Stimulated activated CD4-positive, alpha-beta T cell treated with anti-CD3 and anti-CD28 coated beads, TNF-alpha, amount 100 ng/mL, for 24 hours (primary cell): ENCODE measurements around the gene APOBEC3G.
"Not testable (repeated sequence)": the region's sequence is repeated elsewhere in the genome, so short reads cannot be mapped to it uniquely, and the experiment has no call there.

Source experiments
- DNase-seq, 3 experiments: peaks; one replicate each; pipeline ENCODE4 v3.0.0-alpha.2; 2020; ENCODE audit warnings: low read depth in 3 of 3

Gene APOBEC3G

DNA sequence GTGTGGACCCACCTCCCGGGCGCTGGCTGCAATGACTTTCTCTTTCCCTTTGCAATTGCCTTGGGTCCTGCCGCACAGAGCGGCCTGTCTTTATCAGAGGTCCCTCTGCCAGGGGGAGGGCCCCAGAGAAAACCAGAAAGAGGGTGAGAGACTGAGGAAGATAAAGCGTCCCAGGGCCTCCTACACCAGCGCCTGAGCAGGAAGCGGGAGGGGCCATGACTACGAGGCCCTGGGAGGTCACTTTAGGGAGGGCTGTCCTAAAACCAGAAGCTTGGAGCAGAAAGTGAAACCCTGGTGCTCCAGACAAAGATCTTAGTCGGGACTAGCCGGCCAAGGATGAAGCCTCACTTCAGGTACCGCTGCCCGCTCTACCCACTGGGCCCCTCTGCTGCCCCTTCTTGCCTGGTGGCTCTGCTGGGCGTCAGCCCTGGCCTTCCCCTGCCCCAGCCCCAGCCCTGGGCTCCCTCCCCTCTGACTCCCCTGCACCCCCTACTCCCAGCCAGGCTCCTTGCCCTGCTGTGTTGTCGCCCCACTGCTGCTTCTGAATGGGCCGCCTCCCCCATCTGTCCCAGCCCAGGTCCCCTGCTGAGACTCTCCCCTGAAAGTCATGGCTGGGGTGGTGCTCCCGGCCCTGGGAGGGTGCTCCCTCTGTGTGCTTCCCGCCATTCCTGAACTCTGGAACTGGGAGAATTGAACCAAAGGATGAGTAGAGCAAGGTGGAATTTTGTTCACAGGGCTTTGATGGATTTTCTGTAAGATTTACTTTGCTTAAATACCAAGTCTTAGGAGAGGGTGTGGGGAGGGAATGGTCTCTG is at the start of gene APOBEC3G:
Gene APOBEC3G, plus strand, starts transcription at position 250 of the 815 bp plus-strand sequence. Its CDS starts 87 bp downstream, at position 337.
- DNase-seq, result peak in 2 of 3 experiments; percentile 24 to 43

DNA sequence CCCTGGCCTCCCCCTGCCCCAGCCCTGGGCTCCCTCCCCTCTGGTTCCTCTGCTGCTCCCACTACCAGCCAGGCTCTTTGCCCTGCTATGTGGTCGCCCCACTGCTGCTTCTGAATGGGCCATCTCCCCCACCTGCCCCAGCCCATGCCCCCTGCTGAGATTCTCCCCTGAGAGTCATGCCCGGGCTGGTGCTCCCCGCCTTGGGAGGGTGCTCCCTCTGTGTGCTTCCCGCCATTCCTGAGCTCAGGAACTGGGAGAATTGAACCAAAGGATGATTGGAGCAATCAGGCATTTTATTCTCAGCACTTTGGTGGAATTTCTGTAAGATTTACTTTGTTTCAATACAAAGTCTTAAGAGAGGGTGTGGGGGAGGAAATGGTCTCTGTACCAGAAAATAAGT is 49.4 kb upstream of the APOBEC3G start:
- DNase-seq, result no peak

DNA sequence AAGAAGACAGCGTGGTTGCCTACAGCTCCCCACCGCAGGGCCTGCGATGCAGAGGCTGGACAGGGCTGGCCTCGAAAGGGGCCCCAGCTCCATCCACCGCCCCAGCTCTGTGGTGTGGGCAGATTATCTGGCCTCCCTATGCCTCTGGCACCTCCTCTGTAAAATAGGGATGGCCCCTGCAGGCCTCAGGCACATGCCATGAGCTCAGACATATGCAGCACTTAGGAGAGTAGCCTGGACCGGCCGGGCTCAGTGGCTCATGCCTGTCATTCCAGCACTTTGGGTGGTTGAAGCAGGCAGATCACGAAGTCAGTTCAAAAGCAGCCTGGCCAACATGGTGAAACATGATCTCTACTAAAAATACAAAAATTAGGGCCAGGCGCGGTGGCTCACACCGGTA is 48.8 kb upstream of the APOBEC3G start:
- DNase-seq, result no peak

- DNase-seq, result no peak
Observed at GRCh38 chr22:39029227-39029626, 47.8 kb upstream of the APOBEC3G start.

GRCh38 chr22:39030705-39031104 is 46.4 kb upstream of the APOBEC3G start:
- DNase-seq, result no peak

DNA sequence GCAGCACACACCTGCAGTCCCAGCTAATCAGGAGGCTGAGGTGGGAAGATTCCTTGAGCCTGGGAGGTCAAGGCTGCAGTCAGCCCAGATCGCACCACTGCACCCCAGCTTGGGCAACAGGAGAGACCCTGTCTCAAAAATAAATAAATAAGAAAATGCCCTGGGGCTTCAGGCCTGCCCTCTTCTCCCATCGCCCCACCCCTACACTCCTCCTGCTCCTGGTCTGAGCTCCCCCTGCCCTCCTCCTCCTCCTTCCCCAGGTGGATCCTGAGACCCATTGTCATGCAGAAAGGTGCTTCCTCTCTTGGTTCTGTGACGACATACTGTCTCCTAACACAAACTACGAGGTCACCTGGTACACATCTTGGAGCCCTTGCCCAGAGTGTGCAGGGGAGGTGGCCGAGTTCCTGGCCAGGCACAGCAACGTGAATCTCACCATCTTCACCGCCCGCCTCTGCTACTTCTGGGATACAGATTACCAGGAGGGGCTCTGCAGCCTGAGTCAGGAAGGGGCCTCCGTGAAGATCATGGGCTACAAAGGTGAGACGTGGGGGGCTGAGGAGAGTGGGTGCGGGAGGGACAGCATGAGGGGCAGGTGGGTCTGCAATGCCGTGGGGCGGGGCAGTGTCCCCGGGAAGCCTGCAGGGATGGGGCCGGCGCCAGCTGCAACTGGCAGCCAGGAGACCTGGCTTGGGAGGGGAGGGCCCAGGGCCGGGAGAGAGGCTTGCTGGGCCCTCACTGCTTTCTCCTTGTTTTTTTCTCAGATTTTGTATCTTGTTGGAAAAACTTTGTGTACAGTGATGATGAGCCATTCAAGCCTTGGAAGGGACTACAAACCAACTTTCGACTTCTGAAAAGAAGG is 45.4 kb upstream of the APOBEC3G start:
- DNase-seq, result not testable (repeated sequence)

GRCh38 chr22:39037071-39037470 is 40.0 kb upstream of the APOBEC3G start:
- not testable (repeated sequence) for DNase-seq

DNA sequence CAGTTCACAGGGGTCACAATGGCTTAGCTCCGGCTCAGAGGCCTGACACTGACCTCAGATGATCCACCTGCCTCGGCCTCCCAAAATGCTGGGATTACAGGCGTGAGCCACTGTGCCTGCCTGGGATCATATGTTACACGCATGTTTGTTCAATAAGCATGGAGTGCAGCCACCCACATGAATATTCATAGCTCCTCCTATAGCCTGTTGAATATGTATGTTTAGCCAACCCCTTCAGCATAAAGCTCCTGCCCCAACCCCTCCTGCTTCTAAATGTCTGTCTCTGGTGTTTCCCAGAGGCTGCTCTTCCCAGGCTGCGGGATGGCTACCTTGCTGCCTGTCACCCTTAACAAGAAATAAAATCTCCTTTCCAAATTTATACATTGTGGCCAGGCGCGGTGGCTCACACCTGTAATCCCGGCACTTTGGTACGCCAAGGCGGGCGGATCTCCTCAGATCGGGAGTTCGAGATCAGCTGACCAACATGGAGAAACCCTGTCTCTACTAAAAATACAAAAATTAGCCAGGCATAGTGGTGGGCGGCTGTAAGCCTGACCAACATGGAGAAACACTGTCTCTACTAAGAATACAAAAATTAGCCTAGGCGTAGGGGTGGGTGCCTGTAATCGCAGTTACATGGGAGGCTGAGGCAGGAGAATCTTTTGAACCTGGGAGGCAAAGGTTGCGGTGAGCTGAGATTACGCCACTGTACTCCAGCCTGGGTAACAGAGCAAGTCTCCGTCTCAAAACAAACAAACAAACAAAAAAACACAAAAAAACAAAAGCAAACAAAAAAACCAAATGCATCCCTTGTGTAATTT is 37.6 kb upstream of the APOBEC3G start:
- DNase-seq, result no peak

GRCh38 chr22:39040155-39040537 is 36.9 kb upstream of the APOBEC3G start:
- not testable (repeated sequence) for DNase-seq

GRCh38 chr22:39040538-39041296 is 36.4 kb upstream of the APOBEC3G start, which contains the start of gene APOBEC3F:
Gene APOBEC3F, plus strand, starts transcription at chr22:39040864. Its CDS starts 97 bp downstream, at chr22:39040961.
- peak; percentile 33 to 64 (median 47) for DNase-seq

DNA sequence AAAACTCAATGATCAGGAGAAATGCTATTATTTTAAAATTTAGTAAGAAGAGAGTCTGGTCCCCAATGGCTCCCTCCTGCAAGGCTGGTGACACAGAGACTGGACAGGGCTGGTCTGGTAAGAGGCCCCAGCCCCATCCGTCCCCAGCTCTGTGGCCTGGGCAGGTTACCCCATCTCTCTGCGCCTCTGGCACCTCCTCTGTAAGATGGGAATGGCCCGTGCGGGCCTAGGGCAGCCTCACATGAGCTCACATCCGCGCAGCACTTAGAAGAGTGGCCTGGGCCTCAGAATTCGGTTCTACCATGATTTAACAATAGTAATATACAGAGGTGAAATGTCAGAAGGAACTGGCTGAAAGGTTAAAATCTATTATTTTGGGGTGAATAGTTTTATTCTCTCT is 35.2 kb upstream of the APOBEC3G start:
- no peak for DNase-seq

GRCh38 chr22:39043063-39043462 is 34.0 kb upstream of the APOBEC3G start:
- DNase-seq, result not testable (repeated sequence)

DNA sequence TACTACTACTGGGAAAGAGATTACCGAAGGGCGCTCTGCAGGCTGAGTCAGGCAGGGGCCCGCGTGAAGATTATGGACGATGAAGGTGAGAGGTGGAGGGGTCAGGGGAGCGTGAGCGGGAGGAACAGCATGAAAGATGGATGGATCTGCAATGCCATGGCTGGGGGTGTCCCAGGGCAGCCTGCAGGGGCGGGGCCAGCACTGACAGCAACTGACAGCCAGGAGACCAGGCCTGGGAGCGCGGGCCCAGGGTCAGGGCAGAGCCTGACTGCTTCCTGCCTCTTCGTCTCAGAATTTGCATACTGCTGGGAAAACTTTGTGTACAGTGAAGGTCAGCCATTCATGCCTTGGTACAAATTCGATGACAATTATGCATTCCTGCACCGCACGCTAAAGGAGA is 31.9 kb upstream of the APOBEC3G start:
- not testable (repeated sequence) for DNase-seq

GRCh38 chr22:39049486-39049885 is 27.6 kb upstream of the APOBEC3G start:
- DNase-seq, result not testable (repeated sequence)

- not testable (repeated sequence) for DNase-seq
Observed at GRCh38 chr22:39051844-39052495, 25.1 kb upstream of the APOBEC3G start.

DNA sequence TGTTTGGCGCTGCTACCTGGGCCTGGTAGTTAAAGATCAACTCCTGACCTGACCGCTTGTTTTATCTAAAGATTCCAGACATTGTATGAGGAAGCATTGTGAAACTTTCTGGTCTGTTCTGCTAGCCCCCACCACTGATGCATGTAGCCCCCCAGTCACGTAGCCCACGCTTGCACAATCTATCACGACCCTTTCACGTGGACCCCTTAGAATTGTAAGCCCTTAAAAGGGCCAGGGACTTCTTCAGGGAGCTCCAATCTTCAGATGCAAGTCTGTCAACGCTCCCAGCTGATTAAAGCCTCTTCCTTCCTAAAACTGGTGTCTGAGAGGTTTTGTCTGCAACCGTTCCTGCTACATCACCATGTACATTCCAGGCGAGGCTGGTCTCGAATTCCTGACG is 21.4 kb upstream of the APOBEC3G start:
- no peak for DNase-seq

GRCh38 chr22:39061290-39061689 is 15.8 kb upstream of the APOBEC3G start:
- not testable (repeated sequence) for DNase-seq

- DNase-seq, result not testable (repeated sequence)
Observed at GRCh38 chr22:39061951-39062350, 15.1 kb upstream of the APOBEC3G start.

DNA sequence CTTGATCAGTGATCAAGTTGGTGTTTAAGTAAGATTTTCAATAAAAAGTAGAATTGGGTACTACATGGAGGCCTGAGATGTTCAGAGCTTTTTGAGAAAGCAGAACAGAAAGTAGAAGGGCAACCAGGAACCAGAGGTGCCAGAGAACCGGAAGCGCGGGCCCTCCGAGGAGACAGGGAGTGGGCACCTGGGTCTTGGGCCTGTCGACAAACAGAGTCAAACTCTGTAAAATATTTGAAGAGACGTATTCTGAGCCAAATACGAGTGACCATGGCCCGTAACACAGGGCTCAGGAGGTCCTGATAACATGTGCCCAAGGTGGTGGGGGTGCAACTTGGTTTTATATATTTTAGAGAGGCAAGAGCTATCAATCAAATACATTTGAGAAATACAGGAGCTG is 13.2 kb upstream of the APOBEC3G start:
- DNase-seq, result not testable (repeated sequence)
